Skeletal muscle satellite cell (primary cell): Measurements from ENCODE around the gene DPY19L2. TPM values are rescaled to one million over a fixed set of nuclear protein-coding genes. Genes with fewer than 3 reads are reported as not detected.
A peak's percentile ranks its signal among the peaks of the same experiment; 100 is the strongest.
"Not testable (repeated sequence)": the region's sequence is repeated elsewhere in the genome, so short reads cannot be mapped to it uniquely, and the experiment has no call there.

Source experiments
- H3K27me3 ChIP-seq: 2 replicates; pipeline ENCODE4 v1.7.0; 2013; ENCODE audit warnings: low read length; ENCODE audit not compliant: control insufficient read depth, insufficient read depth
- H3K36me3 ChIP-seq: 2 replicates; pipeline ENCODE4 v1.7.0; 2013; ENCODE audit warnings: mild to moderate bottlenecking, control low read depth, low read length; ENCODE audit not compliant: insufficient read depth
- H3K4me1 ChIP-seq: 2 replicates; pipeline ENCODE4 v1.7.0; 2013; ENCODE audit warnings: low read length; ENCODE audit not compliant: control insufficient read depth, insufficient read depth
- H3K4me2 ChIP-seq: 2 replicates; pipeline ENCODE4 v1.7.0; 2013; ENCODE audit warnings: mild to moderate bottlenecking, low read length
- H3K4me3 ChIP-seq: 2 replicates; pipeline ENCODE4 v1.7.0; 2013; ENCODE audit warnings: low read length
- H3K9ac ChIP-seq: 2 replicates; pipeline ENCODE4 v1.7.0; 2013; ENCODE audit warnings: mild to moderate bottlenecking, low read depth, low read length, moderate library complexity
- H3K9me3 ChIP-seq: replicated peaks from 2 replicates; pipeline ENCODE4 v1.7.0; 2013; ENCODE audit warnings: mild to moderate bottlenecking, control low read depth, low read length
- total RNA-seq: library from RNA; depleted of rRNA; stranded (reverse); fragments of >200 nt; gene quantifications from 2 replicates; pipeline ENCODE4 v1.2.3, GENCODE V29; 2012; rRNA removed

The DPY19L2 gene
- 0.25 and 0.66 TPM in 2 replicates for total RNA-seq

DNA sequence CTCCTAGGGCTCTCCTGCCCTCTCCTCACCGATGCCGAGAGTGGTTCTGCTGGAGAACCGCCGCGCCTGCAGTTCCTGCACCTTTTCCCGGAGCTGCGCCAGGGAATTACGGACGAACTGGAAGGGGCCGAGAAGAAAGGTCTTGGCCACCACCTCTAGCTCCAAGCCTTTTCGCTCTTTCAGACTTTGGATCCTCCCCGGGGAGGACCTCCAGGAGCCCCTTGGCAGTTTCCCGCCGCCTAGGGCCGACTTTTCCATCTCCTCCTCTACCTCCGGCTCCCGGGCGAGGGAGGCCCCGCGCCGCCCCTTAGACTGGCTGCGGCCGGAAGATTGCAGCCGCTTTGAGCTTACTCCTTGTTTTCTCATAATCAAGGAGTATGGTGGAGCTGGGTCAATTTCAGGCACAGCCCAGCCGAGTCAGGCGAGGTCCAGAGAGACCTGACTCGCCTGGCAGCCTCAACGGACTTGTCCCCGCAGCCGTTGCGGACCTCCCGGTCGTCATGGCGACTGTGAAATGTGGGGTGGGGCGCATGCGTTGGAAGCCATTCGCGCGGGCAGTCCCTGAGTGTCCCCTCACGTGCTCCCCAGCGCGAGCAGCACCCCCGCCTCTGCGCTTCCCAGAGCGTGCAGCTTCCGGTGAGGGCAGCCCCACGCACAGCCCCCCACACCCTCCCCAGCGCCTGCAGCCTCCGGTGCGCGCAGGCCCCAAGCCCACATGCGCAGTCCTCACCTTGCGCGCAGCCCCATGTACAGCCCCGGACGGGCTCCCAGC, at the start of gene DPY19L2:
TSS of gene DPY19L2 (minus strand) at position 466 of the 772 bp plus-strand sequence. CDS start at position 366, 100 bp downstream.
- Histone ChIP-seq H3K9ac (peak within 1 kb of the TSS; percentile 80), H3K9me3 (no peaks in the 10 kb centered on the region), H3K4me1 (peaks cover 4% of the 10 kb centered on the region), H3K36me3 (no peaks in the 10 kb centered on the region), H3K4me2 (peak within 1 kb of the TSS; percentile 97), H3K27me3 (no peaks in the 10 kb centered on the region), H3K4me3 (peak within 1 kb of the TSS; percentile 75)

DNA sequence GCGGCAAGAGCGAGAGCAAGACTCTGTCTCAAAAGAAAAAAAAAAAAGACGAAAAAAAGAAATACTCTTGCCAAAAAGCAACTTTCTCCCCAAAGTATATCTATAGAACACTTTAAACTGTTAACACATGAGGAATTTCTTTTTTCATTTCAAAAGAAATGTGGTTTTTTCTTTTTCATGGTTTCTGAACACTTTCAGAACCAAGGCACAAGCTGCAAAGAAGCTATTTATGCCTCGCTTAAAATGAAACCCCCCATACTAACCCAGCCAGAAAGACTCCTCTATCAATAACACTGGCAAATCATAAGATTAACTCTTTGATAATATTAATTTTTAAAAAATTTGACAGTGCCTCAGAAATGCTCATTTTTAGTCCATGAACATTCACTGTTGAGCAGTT, 48.6 kb upstream of the DPY19L2 start:
- not testable (repeated sequence) for H3K4me3 ChIP-seq, H3K9me3 ChIP-seq, H3K27me3 ChIP-seq, H3K4me1 ChIP-seq, H3K36me3 ChIP-seq, H3K9ac ChIP-seq, H3K4me2 ChIP-seq

DNA sequence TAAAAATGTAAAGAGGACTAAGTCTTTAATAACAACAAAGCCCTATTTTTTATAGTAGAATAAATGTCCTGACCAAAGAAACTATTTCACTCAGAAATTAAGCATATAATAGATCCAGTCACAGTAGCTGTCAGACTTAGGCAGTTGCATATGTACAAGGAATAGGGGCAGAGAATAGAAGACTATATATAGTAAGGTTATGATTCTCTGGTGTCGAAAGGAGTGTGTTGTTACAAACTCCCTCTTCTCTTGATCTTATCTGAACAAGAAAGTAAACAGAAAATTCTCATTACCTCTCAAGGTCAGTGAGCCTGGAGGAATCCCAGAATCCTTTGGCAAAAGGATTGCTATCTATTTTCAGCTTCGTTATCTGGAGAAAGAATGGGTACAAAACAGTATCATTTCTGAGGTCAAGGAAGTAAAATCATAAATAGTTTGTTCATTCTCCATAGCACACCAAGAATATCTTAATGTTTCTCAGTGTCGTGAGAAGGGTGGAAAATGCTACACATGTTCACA, 46.9 kb upstream of the DPY19L2 start:
- H3K9me3 ChIP-seq, H3K4me1 ChIP-seq, H3K36me3 ChIP-seq, H3K9ac ChIP-seq, H3K4me2 ChIP-seq, H3K4me3 ChIP-seq, H3K27me3 ChIP-seq: not testable (repeated sequence)

DNA sequence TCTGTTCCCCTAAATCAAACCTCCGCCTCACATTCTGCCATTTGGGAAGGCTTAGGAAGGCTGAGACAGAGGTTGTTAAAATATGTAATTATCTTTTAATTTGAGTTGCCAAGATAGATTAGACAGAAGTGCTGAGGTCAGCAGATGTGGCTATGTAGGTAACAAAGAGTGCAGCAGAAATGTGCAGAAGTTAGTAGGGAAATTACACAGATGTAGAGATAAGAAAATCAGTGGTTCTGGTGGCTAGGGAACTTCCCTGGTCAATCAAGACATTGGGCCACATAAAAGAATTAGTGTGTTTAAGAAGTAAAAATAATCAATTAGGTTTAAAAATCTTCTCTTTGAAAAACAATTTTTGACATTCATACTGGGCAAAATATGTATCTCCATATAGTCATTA, 46.1 kb upstream of the DPY19L2 start:
- H3K4me3 ChIP-seq, H3K4me1 ChIP-seq, H3K36me3 ChIP-seq, H3K9me3 ChIP-seq, H3K27me3 ChIP-seq, H3K4me2 ChIP-seq, H3K9ac ChIP-seq: not testable (repeated sequence)

DNA sequence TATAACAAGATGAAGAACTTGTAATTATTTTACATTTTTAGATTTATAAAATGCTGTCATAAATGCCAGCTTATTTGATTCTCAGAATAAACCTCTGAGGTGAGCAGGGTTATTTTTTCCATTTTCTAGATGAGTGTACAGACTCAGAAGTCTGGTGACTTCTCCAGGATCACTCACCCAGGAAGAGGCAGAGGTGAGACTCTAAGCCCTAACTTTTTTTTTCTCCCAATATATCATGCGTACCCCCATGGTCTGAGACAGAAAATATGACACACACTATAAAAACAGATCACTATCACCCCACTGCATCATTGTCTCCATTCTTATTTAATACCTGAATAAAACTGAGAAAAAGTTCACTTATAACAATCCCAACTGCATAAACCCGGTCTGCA, 45.4 kb upstream of the DPY19L2 start:
- H3K27me3 ChIP-seq, H3K9me3 ChIP-seq, H3K9ac ChIP-seq, H3K36me3 ChIP-seq, H3K4me3 ChIP-seq, H3K4me2 ChIP-seq, H3K4me1 ChIP-seq: not testable (repeated sequence)

DNA sequence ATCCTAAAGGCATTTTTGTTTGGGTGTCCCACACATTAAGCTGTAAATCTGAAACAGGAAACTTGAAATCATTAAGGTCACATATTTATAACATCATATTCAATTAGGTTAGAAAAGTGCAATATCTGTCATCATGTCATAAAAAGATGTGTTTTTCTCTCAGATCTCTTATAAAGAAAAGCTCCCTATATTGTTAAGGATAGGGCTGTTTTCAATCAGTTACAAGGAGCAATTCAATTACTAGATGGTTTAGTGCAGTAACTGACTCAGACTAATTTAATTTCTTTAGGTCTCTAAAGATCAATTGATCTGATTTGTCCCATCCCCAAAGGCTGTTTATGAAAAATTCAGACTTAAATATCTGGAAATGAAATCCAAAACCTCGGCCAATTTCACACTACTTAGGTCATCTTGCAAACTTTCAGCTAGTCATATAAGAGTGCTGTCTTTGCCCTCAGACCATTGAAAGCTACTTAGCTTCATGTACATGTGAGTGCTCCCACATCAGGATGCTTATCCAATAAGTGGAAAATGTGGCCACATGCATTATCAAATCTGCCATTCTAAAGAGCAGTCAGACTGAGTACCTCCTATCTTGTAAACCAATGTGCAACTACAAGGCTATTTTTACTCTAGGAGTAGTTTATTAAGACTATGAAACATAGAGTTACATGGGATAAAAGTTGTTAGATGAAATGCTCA, 44.8 kb upstream of the DPY19L2 start:
- H3K36me3 ChIP-seq, H3K9me3 ChIP-seq, H3K4me3 ChIP-seq, H3K4me2 ChIP-seq, H3K9ac ChIP-seq, H3K27me3 ChIP-seq, H3K4me1 ChIP-seq: not testable (repeated sequence)

DNA sequence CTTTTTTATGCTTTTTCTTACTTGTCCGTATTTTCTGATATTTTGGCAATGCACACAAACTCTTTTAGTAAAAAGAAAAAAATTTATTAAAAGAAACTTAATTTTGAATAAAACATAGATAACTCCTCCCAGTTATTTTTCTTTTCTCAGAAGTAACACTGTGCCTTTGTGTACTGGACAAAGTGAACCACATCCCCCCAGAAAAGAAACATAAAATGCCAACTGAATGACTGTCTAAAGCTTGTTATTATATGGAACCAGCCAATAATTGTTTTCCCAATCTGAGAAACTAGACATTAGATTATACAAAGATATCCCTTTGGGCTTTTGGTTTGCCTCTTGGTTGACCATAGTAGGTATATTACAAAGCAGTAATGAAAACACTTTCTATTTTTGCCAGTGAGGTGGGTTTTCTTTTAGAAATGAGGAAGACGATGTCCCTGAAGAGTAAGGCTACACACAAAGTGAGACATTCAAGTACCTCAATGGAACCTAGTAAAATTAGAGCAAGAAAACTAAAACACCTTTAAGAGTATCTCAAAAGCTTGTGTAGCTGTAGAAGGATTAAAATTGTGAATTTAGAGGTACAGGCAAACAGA, 44.2 kb upstream of the DPY19L2 start:
- H3K9me3 ChIP-seq, H3K9ac ChIP-seq, H3K4me2 ChIP-seq, H3K36me3 ChIP-seq, H3K4me1 ChIP-seq, H3K27me3 ChIP-seq, H3K4me3 ChIP-seq: not testable (repeated sequence)

DNA sequence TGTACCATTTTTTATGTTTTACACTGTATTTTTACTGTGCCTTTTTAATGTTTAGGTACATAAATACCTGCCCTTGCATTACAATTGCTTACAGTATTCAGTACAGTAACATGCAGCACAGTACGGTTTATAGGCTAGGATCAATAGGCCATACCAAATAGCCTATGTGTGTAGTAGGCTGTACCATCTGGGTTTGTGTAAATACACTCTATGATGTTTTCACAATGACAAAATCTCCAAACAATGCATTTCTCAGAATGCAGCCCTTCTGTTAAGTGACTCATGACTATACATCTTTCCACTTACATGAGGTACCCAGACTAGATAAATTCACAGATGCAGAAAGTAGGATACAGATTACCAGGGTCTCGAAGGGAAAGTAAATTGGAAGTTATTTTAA, 43.0 kb upstream of the DPY19L2 start:
- not testable (repeated sequence) for H3K4me1 ChIP-seq, H3K9ac ChIP-seq, H3K4me3 ChIP-seq, H3K9me3 ChIP-seq, H3K4me2 ChIP-seq, H3K27me3 ChIP-seq, H3K36me3 ChIP-seq

DNA sequence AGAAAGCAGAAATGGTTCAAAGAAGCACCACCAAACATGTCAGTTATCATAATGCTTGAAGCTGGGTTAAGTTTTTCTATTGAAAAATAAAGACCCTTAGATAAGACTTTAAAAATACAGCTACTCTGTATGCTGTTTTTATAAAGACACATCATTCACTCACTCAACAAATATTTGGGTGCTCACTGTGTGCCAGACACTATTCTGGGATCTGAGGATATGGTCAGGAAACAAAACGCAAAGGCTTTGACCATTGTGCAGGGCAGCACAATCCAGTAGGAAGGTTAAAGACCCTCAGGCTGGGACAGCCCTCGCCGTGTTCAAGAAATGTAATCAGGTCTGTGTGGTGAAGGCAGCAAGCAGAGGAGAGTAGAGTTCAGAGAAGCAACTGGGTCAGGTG, 38.0 kb upstream of the DPY19L2 start:
- Histone ChIP-seq H3K4me1 (no peaks in the 10 kb centered on the region), H3K9ac (no peak overlapping the region), H3K4me3 (no peak overlapping the region), H3K9me3 (no peaks in the 10 kb centered on the region), H3K36me3 (no peaks in the 10 kb centered on the region), H3K27me3 (no peaks in the 10 kb centered on the region), H3K4me2 (no peak overlapping the region)

DNA sequence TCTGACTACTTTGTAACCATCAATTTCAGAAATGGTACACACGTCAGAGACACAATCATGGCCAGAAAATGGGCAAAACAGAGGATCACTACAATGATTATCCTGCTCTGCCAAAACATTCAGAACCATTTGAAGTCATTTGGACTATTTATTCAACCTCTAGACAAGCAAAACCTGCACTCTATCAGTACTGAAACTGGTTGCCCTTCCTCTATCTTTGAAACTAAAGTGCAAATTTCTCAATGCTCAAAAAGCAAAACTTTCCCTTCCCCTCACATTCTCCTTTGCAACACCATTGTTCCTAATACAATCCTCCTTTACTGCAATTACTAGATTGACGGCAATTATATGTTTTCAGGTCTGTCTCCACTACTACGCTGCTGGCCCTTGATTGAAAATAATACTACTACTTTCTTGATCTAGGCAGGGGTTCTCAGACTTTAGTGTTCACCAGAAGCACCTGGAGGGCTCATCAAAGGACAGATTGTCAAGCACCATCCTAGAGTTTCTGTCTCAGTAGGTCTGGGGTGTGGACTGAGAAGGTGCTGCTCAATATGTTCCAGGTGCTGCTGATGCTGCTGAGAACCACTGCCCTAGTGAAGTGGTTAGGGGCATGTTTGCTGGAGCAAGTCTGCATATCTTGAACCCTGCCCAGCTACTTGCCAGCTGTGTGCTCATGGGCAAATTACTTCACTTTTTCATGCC, 31.5 kb upstream of the DPY19L2 start:
- H3K9ac ChIP-seq, H3K4me3 ChIP-seq, H3K9me3 ChIP-seq, H3K36me3 ChIP-seq, H3K27me3 ChIP-seq, H3K4me1 ChIP-seq, H3K4me2 ChIP-seq: not testable (repeated sequence)

DNA sequence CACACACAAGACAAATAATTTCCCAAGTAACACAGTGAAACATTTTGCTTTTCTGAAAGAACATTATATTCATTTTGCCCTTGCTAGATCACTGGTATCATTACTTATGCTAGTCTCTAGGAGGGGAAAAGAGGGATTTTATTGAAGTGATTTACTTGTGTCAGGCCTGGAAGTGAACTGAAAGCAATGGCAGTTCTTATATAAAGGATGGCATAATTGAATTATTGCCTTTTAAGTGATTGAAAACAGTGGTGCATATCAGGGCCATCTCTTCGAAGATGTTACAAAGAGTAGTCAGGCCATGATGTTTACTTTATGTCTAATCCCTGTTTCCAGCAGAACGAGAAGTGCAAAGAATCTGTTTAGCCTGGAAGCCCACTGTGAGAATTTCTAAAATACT, 30.7 kb upstream of the DPY19L2 start:
- H3K9ac ChIP-seq, H3K4me3 ChIP-seq, H3K36me3 ChIP-seq, H3K27me3 ChIP-seq, H3K4me1 ChIP-seq, H3K9me3 ChIP-seq, H3K4me2 ChIP-seq: not testable (repeated sequence)
